ACC112 (cell line): ENCODE results near the gene FAM229B.
"Not testable (repeated sequence)": the region's sequence is repeated elsewhere in the genome, so short reads cannot be mapped to it uniquely, and the experiment has no call there.

Experiments used
- H2AFZ ChIP-seq: fragments of 200-600 bp; sonication (generic); one replicate; pipeline ENCODE4 v1.6.0; 2017; ENCODE audit warnings: antibody characterized with exemption, low read length; ENCODE audit not compliant: unreplicated experiment
- H3K27ac ChIP-seq: fragments of 200-600 bp; sonication (generic); 2 replicates; pipeline ENCODE4 v1.5.1; 2014; ENCODE audit warnings: low read depth, mild to moderate bottlenecking, antibody characterized with exemption, low read length, moderate library complexity
- H3K27me3 ChIP-seq: fragments of 200-600 bp; sonication (generic); 2 replicates; pipeline ENCODE4 v1.6.1; 2014; ENCODE audit warnings: mild to moderate bottlenecking, antibody characterized with exemption, low read length, moderate library complexity, mixed read lengths; ENCODE audit not compliant: insufficient read depth
- H3K36me3 ChIP-seq: fragments of 200-600 bp; sonication (generic); 2 replicates; pipeline ENCODE4 v1.6.1; 2016; ENCODE audit warnings: mild to moderate bottlenecking, antibody characterized with exemption, low read length, moderate library complexity, mixed read lengths; ENCODE audit not compliant: insufficient read depth
- H3K4me1 ChIP-seq: fragments of 200-600 bp; sonication (generic); one replicate; pipeline ENCODE4 v1.6.1; 2016; ENCODE audit warnings: low read length, mixed read lengths; ENCODE audit not compliant: insufficient read depth, unreplicated experiment, control insufficient read depth
- H3K4me3 ChIP-seq: fragments of 200-600 bp; sonication (generic); 2 replicates; pipeline ENCODE4 v1.5.1; 2014; ENCODE audit warnings: mild to moderate bottlenecking, low read depth, low read length
- H3K79me2 ChIP-seq: fragments of 200-600 bp; sonication (generic); one replicate; pipeline ENCODE4 v1.6.0; 2016; ENCODE audit warnings: low read length; ENCODE audit not compliant: control insufficient read depth, unreplicated experiment, insufficient read depth

The FAM229B gene

GRCh38 chr6:112065426-112065986 lies 21.9 kb upstream of the FAM229B start:
- Histone ChIP-seq H3K27me3 (no peaks in the 10 kb centered on the region), H3K4me3 (no peak overlapping the region), H3K36me3 (no peaks in the 10 kb centered on the region; the same call in 1 of the 2 replicates)

GRCh38 chr6:112066606-112067005 lies 20.8 kb upstream of the FAM229B start:
- peaks cover 6% of the 10 kb centered on the region; the same call in 1 of the 2 replicates for H3K36me3 ChIP-seq
- no peaks in the 10 kb centered on the region for H3K27me3 ChIP-seq
- H3K79me2 ChIP-seq, result no peaks in the 10 kb centered on the region
- H3K4me3 ChIP-seq, result no peak overlapping the region
- no peak overlapping the region for H2AFZ ChIP-seq
- H3K4me1 ChIP-seq, result peaks cover 3% of the 10 kb centered on the region
- H3K27ac ChIP-seq, result no peak overlapping the region

More at GRCh38 chr6:112065426-112065986, 21.9 kb upstream of the FAM229B start:
- H3K4me1 ChIP-seq, result peaks cover 6% of the 10 kb centered on the region
- no peaks in the 10 kb centered on the region for H3K79me2 ChIP-seq
- H3K27ac ChIP-seq, result no peak overlapping the region
- H2AFZ ChIP-seq, result no peak overlapping the region

- Histone ChIP-seq H2AFZ (no peak overlapping the region), H3K36me3 (peaks cover 4% of the 10 kb centered on the region; the same call in 1 of the 2 replicates), H3K27me3 (no peaks in the 10 kb centered on the region)
Measured at GRCh38 chr6:112081569-112081968, 5.8 kb upstream of the FAM229B start.

DNA sequence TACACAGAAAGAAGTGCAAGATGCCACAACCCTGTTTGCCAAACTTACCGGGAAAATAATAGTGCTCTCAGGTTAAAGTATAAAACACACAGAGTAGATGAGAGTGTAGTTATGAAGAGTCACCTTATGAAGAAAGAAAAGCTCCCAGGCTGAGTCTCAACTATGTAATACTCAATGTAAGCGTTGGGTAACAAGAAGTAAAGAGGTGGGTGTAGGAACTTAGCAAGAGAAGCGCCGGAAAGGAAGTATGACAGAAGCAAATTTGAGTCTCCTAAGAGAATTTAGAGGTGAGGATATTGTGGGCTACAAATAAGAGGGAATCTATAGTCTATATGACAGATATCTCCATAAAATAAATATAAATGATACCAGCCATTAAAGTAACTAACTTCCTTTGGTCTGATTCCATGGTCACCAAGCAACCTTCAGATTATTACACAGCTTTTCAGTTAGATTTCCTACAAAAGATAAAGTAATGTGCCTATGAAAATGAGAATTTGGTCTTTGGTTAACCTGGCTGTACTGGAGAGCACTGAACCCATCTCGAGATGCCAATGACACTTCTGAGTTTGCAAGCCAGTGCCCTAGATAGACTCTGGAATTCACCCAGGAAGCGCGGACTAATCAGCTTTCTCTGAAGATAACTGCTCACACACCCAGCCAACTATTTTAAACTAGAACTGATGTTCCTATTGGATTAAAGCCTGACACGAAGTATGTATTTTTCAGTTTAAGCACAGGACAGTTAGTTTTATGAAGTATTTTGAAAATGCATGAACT lies 1.9 kb upstream of the FAM229B start:
- peaks cover 3% of the 10 kb centered on the region for H3K79me2 ChIP-seq
- peak overlapping the region; percentile 94; the same call in 1 of the 2 replicates for H3K4me3 ChIP-seq
- no peak overlapping the region for H3K27ac ChIP-seq
- H3K27me3 ChIP-seq, result no peaks in the 10 kb centered on the region
- no peaks in the 10 kb centered on the region for H3K36me3 ChIP-seq
- H3K4me1 ChIP-seq, result peaks cover 5% of the 10 kb centered on the region
- peak overlapping the region; percentile 32 for H2AFZ ChIP-seq

More at GRCh38 chr6:112081569-112081968, 5.8 kb upstream of the FAM229B start:
- H3K4me3 ChIP-seq, result no peak overlapping the region
- H3K27ac ChIP-seq, result no peak overlapping the region
- peaks cover 5% of the 10 kb centered on the region for H3K4me1 ChIP-seq
- H3K79me2 ChIP-seq, result peaks cover 3% of the 10 kb centered on the region

DNA sequence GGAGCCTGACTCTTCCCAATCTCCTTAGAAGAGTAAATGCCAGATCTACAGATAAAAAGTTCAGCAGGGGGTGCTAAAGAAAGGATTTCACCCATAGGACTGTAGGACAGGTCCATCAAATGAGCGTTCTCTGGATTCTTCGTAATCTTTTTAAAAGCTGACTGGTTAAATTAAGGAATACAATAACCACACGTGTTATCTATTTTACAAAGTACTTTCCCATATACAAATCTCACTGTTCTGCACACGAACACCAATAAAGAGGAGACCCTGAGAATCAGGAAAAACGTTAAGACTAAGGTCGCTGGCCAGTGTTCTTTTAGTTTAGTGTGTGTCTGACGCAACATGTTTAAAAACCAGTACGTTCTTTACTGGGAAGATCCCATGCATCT lies 651 bp upstream of the FAM229B start:
- peak overlapping the region; percentile 58 for H3K27ac ChIP-seq
- peaks cover 5% of the 10 kb centered on the region for H3K4me1 ChIP-seq
- no peaks in the 10 kb centered on the region for H3K36me3 ChIP-seq
- H3K4me3 ChIP-seq, result peak overlapping the region; percentile 94
- H2AFZ ChIP-seq, result peak overlapping the region; percentile 99
- H3K79me2 ChIP-seq, result peaks cover 3% of the 10 kb centered on the region
- no peaks in the 10 kb centered on the region for H3K27me3 ChIP-seq

DNA sequence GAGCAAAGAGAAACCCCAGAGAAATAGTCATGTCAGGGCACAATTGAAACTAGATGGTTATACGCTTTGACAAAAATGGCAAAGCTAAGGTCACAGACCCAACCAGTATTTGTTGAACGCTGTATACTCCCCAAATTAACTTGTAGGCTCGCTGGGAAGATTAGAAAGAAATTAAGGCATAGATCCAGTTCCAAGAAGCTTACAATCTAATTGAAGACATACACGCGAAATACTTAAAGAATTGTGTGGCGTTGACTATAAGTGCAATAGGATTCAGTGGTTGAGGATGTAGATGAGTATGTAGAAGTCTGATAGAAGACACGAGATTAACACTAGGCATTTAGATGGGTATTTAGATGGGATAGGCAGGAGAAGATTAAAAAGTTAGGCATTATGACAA lies 525 bp downstream of the FAM229B start:
- Histone ChIP-seq H3K27ac (peak overlapping the region; percentile 59), H3K4me1 (peaks cover 5% of the 10 kb centered on the region), H2AFZ (peak overlapping the region; percentile 99), H3K36me3 (no peaks in the 10 kb centered on the region), H3K4me3 (peak overlapping the region; percentile 94), H3K27me3 (no peaks in the 10 kb centered on the region), H3K79me2 (peaks cover 3% of the 10 kb centered on the region)

DNA sequence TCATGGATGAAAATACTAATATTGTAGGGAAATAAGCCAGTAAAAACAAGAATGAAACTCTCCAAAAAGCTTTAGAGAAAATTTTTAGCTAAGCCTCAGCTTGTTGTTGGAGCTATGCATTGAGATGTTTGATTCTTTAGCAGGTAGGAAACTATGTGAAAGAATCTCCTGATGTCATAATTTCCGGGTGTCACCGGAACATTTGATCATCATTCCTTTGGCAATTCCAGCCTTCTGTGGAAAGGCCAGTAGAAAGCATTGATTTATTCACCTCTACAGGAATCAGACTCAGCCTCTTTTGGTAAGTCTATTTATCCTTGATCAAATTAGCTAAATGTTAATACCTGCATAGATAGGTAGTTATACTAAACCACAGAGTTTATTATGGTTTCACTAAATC lies 9.5 kb downstream of the FAM229B start:
- Histone ChIP-seq H2AFZ (no peak overlapping the region), H3K4me1 (no peaks in the 10 kb centered on the region), H3K79me2 (no peaks in the 10 kb centered on the region), H3K4me3 (no peak overlapping the region), H3K36me3 (peaks cover 6% of the 10 kb centered on the region; the same call in 1 of the 2 replicates), H3K27me3 (no peaks in the 10 kb centered on the region), H3K27ac (no peak overlapping the region)

DNA sequence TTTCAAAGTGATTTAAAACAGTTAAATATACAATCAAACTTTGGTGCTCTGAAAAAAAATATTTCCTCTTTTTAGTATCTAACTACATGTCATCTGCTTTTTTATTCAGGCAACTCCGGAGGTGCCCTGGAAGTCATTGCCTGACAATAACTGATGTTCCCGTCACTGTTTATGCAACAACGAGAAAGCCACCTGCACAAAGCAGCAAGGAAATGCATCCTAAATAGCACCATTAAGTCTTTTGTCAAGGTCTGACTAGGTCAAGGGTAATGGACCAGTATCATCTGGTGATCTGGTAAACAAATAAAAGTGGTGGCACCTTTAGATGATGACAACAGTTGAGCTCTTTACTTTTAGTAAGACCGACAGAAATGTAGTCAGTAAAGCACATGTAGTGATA lies 13.2 kb downstream of the FAM229B start:
- no peak overlapping the region for H3K4me3 ChIP-seq
- H3K27ac ChIP-seq, result no peak overlapping the region
- H2AFZ ChIP-seq, result no peak overlapping the region
- H3K27me3 ChIP-seq, result no peaks in the 10 kb centered on the region
- H3K36me3 ChIP-seq, result peaks cover 13% of the 10 kb centered on the region; the same call in 1 of the 2 replicates
- H3K4me1 ChIP-seq, result no peaks in the 10 kb centered on the region
- H3K79me2 ChIP-seq, result no peaks in the 10 kb centered on the region

DNA sequence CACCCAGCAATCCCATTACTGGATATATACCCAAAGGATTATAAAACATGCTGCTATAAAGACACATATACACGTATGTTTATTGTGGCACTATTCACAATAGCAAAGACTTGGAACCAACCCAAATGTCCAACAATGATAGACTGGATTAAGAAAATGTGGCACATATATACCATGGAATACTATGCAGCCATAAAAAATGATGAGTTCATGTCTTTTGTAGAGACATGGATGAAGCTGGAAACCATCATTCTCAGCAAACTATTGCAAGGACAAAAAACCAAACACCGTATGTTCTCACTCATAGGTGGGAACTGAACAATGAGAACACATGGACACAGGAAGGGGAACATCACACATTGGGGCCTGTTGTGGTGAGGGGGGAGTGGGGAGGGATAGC lies 18.6 kb downstream of the FAM229B start:
- H3K79me2 ChIP-seq, H2AFZ ChIP-seq, H3K27me3 ChIP-seq, H3K4me1 ChIP-seq, H3K4me3 ChIP-seq, H3K27ac ChIP-seq: not testable (repeated sequence)
- peaks cover 50% of the 10 kb centered on the region for H3K36me3 ChIP-seq

DNA sequence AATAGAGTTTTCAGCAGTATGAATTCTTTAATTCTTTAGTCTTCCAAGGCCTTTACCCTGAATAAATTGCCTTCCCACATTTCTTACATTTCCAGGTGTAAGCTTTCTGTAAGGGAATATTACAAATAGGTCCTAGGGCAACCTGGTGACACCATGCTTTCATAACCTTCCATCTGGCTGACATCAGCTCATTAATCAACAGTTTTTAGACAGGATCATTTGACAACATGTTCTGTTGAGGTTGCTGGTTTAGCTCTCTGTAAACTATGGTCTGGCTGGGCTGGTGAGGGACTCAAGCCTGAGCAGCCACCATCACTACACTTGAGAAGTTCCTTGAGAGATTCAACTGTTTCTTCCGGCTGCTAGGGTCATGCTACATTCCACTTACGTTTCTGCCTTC lies 19.2 kb downstream of the FAM229B start:
- Histone ChIP-seq H3K4me1 (no peaks in the 10 kb centered on the region), H3K27me3 (no peaks in the 10 kb centered on the region), H3K79me2 (no peaks in the 10 kb centered on the region), H3K36me3 (peaks cover 50% of the 10 kb centered on the region), H2AFZ (no peak overlapping the region), H3K27ac (no peak overlapping the region), H3K4me3 (no peak overlapping the region)

DNA sequence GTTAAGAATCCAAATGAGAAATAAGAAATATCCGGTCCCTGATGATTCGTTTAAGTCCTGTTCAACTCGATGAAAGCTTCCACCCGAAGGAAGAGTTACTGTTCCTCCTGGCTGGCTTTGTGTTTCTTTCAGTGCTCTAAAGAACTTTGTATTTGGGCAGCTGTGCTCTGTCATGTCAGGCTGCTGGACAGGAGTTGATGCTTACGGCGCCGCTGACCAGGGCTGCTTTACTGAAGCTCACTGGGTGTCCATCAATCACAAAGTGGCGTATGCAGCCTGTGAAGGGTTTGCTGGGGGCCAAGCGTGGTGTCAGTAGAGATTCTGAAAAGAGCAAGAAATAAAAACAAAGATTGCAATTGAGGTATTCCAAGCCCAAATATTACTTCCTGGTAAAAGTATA lies 21.9 kb downstream of the FAM229B start:
- Histone ChIP-seq H3K27me3 (no peaks in the 10 kb centered on the region), H3K4me1 (no peaks in the 10 kb centered on the region), H3K4me3 (no peak overlapping the region), H3K79me2 (no peaks in the 10 kb centered on the region), H2AFZ (no peak overlapping the region), H3K27ac (no peak overlapping the region), H3K36me3 (peaks cover 67% of the 10 kb centered on the region)
